MCF 10A (cell line): ENCODE results near the gene C19orf53. TPM values are rescaled to one million over a fixed set of nuclear protein-coding genes. Genes with fewer than 3 reads are reported as not detected.

Experiments
- BruUV-seq: library from RNA; stranded (reverse); fragments of 400-500 nt; replicated peaks from 2 replicates; lab custom pipeline; 2021; lab: Mats Ljungman, UMichigan
- CTCF ChIA-PET: fragments of 300-600 bp; sonication (Branson Sonifier 250); formaldehyde crosslinking; extraction: SDS; loops from one replicate; lab custom pipeline; 2021; ENCODE audit warnings: antibody characterized with exemption, inconsistent platforms; lab: Yijun Ruan, JAX
- POLR2A ChIA-PET: fragments of 300-600, 350-650 bp; sonication (Branson Sonifier 250); formaldehyde crosslinking; extraction: SDS; loops from one replicate; lab custom pipeline; 2020; ENCODE audit warnings: antibody characterized with exemption, inconsistent platforms; lab: Yijun Ruan, JAX
- DNase-seq: peaks from one replicate; pipeline ENCODE4 v3.0.0-alpha.2; 2018; ENCODE audit not compliant: unreplicated experiment
- H3K27ac Mint-ChIP-seq: one replicate; pipeline ENCODE4 v1.8.0; 2022; ENCODE audit warnings: mild to moderate bottlenecking, low read depth, mixed read lengths; ENCODE audit not compliant: unreplicated experiment
- H3K27me3 Mint-ChIP-seq: one replicate; pipeline ENCODE4 v1.8.0; 2022; ENCODE audit warnings: mixed read lengths; ENCODE audit not compliant: insufficient read depth, unreplicated experiment
- H3K36me3 Mint-ChIP-seq: one replicate; pipeline ENCODE4 v1.8.0; 2022; ENCODE audit warnings: mild to moderate bottlenecking, moderate library complexity, mixed read lengths; ENCODE audit not compliant: insufficient read depth, unreplicated experiment
- H3K4me1 Mint-ChIP-seq: one replicate; pipeline ENCODE4 v1.8.0; 2022; ENCODE audit warnings: mixed read lengths; ENCODE audit not compliant: insufficient read depth, unreplicated experiment
- H3K4me3 Mint-ChIP-seq: one replicate; pipeline ENCODE4 v1.8.0; 2022; ENCODE audit warnings: mild to moderate bottlenecking, moderate library complexity, mixed read lengths; ENCODE audit not compliant: unreplicated experiment
- H3K9me3 Mint-ChIP-seq: one replicate; pipeline ENCODE4 v1.8.0; 2022; ENCODE audit warnings: mixed read lengths; ENCODE audit not compliant: unreplicated experiment
- intact Hi-C: fragments of 100-400 bp; cut with micrococcal nuclease; formaldehyde crosslinking; loops from 2 replicates; pipeline ENCODE4 v1.14.1; 2022
- total RNA-seq: library from RNA; stranded (reverse); gene quantifications from 2 replicates; pipeline ENCODE4 v1.2.3, GENCODE V29; 2022
- TF ChIP-seq, protein P1 (sequence below): fragments of 200-600 bp; IDR thresholded peaks from one replicate; pipeline ENCODE4 v1.8.0; 2022; ENCODE audit warnings: antibody characterized with exemption, mild to moderate bottlenecking; ENCODE audit not compliant: unreplicated experiment

C19orf53 gene
- total RNA-seq, 1 experiment from 2014 or later = 101 TPM

DNA sequence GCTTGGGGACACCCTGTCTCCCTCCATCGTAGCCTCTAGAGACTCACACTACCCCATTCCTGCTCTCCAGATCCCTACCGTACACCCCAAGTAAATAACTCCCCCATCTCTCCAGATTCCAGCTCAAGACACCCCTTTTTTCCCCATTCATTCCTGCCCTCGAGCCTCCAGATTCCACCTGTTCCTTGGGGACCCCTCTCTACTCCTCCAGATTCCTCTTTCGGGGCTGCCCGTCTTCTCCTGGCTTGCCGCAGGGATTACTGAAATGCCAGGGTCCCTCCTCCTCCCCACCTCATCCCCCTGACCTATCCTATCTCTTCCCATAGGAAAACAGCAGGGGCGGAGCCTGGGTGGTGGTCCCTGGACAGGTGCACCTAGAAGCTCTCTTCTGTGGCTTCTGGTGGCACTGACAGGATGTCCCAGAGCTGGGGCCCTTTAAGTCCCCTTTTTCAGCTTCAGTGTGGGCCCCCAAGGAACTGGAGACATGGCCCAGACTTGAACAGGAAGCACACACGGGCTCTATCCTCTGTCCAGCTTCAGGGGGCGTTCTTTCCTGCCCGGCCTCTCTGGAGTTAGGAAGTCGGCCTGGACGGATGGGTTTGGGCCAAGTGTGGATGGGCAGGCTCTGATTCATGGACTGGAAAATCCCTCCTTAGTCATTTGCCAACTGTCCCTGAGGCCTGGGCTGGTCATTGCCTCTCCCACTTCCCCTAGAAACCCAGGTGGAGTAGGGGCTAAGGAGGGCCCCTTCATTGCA, 22.2 kb downstream of the C19orf53 start:
- H3K27ac Mint-ChIP-seq = peak overlapping the region; percentile 93
- peaks cover 22% of the 10 kb centered on the region for H3K4me1 Mint-ChIP-seq
- DNase-seq = peak; percentile 97
- TF ChIP-seq, protein P1, sequence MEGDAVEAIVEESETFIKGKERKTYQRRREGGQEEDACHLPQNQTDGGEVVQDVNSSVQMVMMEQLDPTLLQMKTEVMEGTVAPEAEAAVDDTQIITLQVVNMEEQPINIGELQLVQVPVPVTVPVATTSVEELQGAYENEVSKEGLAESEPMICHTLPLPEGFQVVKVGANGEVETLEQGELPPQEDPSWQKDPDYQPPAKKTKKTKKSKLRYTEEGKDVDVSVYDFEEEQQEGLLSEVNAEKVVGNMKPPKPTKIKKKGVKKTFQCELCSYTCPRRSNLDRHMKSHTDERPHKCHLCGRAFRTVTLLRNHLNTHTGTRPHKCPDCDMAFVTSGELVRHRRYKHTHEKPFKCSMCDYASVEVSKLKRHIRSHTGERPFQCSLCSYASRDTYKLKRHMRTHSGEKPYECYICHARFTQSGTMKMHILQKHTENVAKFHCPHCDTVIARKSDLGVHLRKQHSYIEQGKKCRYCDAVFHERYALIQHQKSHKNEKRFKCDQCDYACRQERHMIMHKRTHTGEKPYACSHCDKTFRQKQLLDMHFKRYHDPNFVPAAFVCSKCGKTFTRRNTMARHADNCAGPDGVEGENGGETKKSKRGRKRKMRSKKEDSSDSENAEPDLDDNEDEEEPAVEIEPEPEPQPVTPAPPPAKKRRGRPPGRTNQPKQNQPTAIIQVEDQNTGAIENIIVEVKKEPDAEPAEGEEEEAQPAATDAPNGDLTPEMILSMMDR = peak; percentile 6
- CTCF ChIA-PET = interaction anchor here (0.5 to 2.1 kb wide), 12 partner anchors 10 to 84 kb away, joined by 3 to 18 read pairs (median 4); no protein-coding TSS in a partner anchor
- intact Hi-C loops = loop anchor here (1.0 kb wide), 1 partner anchor 37 kb away; no protein-coding TSS in a partner anchor
- H3K4me3 Mint-ChIP-seq = peak overlapping the region; percentile 95
- POLR2A ChIA-PET = interaction anchor here (0.5 to 6.6 kb wide), 18 partner anchors 8 to 121 kb away, joined by 3 to 98 read pairs (median 11); partner anchors contain the start of genes C19orf53 and MRI1
- no peaks in the 10 kb centered on the region for H3K27me3 Mint-ChIP-seq
- no peaks in the 10 kb centered on the region for H3K9me3 Mint-ChIP-seq
- BruUV-seq = no TSS peak
- H3K36me3 Mint-ChIP-seq = peaks cover 12% of the 10 kb centered on the region

- TF ChIP-seq, protein P1 = no peak
- Mint-ChIP-seq H3K27ac (peak overlapping the region; percentile 93), H3K4me1 (peaks cover 22% of the 10 kb centered on the region), H3K36me3 (peaks cover 16% of the 10 kb centered on the region), H3K27me3 (no peaks in the 10 kb centered on the region), H3K4me3 (peak overlapping the region; percentile 95), H3K9me3 (no peaks in the 10 kb centered on the region)
- TSS peak; percentile 46 for BruUV-seq
- no peak for DNase-seq
- CTCF ChIA-PET = interaction anchor here (0.5 to 2.1 kb wide), 12 partner anchors 9 to 84 kb away, joined by 3 to 18 read pairs (median 4); no protein-coding TSS in a partner anchor
- intact Hi-C loops = loop anchor here (1.0 kb wide), 1 partner anchor 36 kb away; no protein-coding TSS in a partner anchor
- POLR2A ChIA-PET = interaction anchor here (0.5 to 6.6 kb wide), 21 partner anchors 9 to 122 kb away, joined by 3 to 98 read pairs (median 7); partner anchors contain the start of genes C19orf53 and MRI1
Observed at GRCh38 chr19:13797058-13797440, 22.8 kb downstream of the C19orf53 start.

DNA sequence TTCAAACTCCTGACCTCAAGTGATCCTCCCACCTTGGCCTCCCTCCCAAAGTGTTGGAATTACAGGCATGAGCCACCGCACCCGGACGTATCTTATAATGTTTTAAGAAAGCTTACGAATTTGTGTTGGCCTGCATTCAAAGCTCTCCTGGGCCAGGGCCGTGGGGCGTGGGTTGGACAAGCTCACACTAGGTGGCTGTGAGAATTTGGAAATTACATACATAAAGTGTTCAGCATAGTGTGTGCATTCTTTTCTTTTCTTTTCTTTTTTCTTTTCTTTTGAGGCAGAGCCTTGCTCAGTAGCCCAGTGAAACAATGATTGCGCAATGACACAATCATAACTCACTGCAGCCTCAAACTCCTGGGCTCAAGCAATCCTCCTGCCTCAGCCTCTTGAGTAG, 23.6 kb downstream of the C19orf53 start:
- Mint-ChIP-seq H3K4me1 (peaks cover 22% of the 10 kb centered on the region), H3K27me3 (no peaks in the 10 kb centered on the region), H3K36me3 (peaks cover 21% of the 10 kb centered on the region), H3K27ac (peak overlapping the region; percentile 93), H3K9me3 (no peaks in the 10 kb centered on the region), H3K4me3 (peak overlapping the region; percentile 95)
- peak; percentile 96 for DNase-seq
- BruUV-seq = no TSS peak
- TF ChIP-seq, protein P1 = no peak
- ChIA-PET CTCF (interaction anchor here (0.7 to 2.1 kb wide), 7 partner anchors 9 to 89 kb away, joined by 3 to 18 read pairs (median 4); no protein-coding TSS in a partner anchor), POLR2A (interaction anchor here (0.8 to 6.6 kb wide), 19 partner anchors 8 to 64 kb away, joined by 3 to 98 read pairs (median 5); partner anchors contain the start of genes C19orf53 and MRI1)
- intact Hi-C loops = loop anchor here (1.0 kb wide), 1 partner anchor 35 kb away; no protein-coding TSS in a partner anchor

DNA sequence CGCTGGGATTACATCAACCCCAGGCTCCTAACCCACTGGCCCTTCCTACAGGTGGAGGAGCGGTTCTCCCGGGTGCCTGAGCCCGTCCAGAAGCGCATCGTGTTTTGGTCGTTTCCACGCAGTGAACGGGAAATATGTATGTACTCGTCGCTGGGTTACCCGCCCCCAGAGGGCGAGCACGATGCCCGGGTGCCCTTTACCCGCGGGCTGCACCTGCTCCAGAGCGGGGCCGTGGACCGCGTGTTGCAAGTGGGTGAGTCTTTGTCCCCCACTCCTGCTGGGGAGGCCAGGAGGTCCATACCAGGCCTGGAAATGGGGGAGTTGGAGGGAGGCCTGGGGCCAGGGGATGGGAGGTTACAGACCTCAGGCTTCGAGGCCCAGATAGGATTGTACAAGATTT, 25.4 kb downstream of the C19orf53 start:
- Mint-ChIP-seq H3K36me3 (peaks cover 30% of the 10 kb centered on the region), H3K4me1 (peaks cover 16% of the 10 kb centered on the region), H3K27ac (no peak overlapping the region), H3K27me3 (no peaks in the 10 kb centered on the region), H3K4me3 (no peak overlapping the region), H3K9me3 (no peaks in the 10 kb centered on the region)
- TF ChIP-seq, protein P1 = no peak
- ChIA-PET CTCF (interaction anchor here (0.9 kb wide), 1 partner anchor 24 kb away, joined by 3 read pairs; no protein-coding TSS in a partner anchor), POLR2A (interaction anchor here (1.1 to 6.6 kb wide), 2 partner anchors 39 to 59 kb away, joined by 4 to 98 read pairs; no protein-coding TSS in a partner anchor)
- no peak for DNase-seq
- no TSS peak for BruUV-seq
- intact Hi-C loops = no loop called here
